NCI-H748 (cell line): ENCODE measurements around the gene CEP128.
"Not testable (repeated sequence)": the region's sequence is repeated elsewhere in the genome, so short reads cannot be mapped to it uniquely, and the experiment has no call there.

Experiments
- DNase-seq: peaks from one replicate; lab custom pipeline; 2025; ENCODE audit not compliant: unreplicated experiment; lab: John Stamatoyannopoulos, UW

Gene CEP128

DNA sequence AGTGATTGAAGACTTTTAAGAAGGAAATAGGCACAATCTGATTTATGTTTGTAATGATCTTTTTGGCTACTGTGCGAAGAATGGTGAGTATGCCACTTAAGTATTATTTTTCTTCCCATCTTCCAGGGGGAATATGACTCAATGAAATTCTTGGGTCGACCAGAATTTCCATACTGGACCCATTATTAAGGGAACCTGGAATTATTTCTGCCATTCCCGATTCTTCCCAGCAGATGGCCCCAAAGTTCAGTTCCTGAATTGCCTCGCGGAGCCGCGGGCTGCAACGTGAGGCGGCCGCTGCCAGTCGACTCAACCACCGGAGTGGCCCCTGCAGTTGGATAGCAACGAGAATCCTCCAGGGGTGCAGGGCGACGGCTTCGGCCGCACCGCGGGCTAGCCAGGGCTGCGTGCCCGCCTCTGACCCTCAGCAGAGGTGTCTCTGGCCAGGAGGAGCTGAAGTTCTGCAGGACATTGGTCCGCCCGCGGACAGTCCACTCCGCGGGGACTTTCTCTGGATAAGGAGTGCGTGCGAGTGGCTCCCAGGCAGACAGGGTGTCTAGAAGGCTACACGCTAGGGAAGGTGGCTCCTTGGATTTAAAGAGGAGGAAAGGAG, 13.3 kb upstream of the CEP128 start:
- DNase-seq: peak; percentile 88

- DNase-seq: not testable (repeated sequence)
Measured at GRCh38 chr14:80953211-80953610, 11.7 kb upstream of the CEP128 start.

DNA sequence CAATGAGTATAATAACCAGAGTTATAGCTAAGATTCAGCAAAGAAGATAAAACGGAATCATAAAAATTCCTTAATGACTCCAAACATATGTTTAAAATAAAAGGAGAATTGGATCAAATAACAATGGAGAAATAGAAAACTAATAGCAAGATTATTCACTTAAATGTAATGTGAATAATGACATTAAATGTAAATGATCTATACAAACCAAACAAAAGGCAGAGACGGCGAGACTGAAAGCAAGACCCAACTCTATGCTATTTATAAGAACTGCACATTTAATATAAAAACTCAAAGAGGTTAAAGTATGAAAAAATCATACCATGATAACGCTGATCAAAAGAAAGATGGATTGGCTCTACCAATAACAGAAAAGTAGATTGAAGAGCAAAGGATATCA, 10.0 kb upstream of the CEP128 start:
- DNase-seq: no peak

- no peak for DNase-seq
Measured at GRCh38 chr14:80948291-80948690, 6.8 kb upstream of the CEP128 start.

- DNase-seq: no peak
Measured at GRCh38 chr14:80946797-80947196, 5.3 kb upstream of the CEP128 start.

DNA sequence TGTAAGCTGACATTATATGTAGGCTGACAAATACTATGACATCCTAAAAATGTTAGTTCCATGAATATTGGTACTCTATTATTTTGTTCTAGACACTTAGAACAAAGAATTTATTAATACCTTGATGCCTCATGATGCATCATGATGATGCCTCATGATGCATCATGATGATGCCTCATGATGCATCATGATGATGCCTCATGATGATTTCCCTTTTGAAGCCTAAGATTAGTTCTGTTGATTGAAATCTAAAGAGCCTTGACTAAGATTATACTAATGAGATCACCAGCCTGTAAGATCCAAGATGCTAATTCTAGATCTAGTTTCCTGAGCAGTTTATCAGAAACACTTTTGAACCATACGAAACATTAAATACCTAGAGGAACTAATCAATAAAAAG, 4.6 kb upstream of the CEP128 start:
- no peak for DNase-seq

GRCh38 chr14:80944861-80945617, 3.5 kb upstream of the CEP128 start:
- DNase-seq: no peak

GRCh38 chr14:80942191-80942600, 658 bp upstream of the CEP128 start:
- peak; percentile 39 for DNase-seq

DNA sequence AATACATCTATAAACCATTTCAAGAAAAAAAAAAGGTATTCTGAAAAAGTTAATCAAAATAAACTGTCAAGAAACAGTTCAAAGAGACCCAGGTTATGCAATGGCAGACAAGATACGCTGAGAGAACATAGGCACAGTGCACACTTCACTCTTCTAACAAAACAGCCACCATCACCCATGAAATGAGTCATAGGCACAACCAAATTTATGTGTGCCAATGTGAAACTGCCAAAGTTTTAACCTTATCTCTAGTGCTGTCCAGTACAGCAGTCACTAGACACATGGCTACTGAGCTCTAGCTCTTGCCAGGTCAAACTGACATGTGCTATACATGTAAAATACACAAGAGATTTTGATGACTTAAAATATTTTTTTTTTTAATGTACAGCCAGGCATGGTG, 1.4 kb downstream of the CEP128 start:
- DNase-seq: no peak

DNA sequence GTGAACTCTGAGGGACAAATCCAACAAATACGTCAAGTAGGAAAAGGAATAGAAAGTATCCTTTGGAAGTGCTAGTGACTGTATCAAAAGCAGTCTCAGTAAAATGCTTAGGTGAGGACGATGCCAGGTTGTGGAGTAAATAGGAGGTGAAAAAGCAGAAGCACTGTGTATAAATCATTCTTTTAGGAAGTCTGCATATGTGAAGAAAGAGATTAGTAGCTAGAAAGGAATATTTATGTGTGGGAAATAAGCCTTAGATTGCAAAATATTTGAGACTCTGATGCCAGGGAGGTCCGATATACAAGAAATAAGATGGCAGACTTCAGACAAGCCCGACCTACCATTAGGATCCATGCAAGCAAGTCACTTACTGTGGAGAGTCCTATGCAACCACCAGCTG, 7.9 kb downstream of the CEP128 start:
- DNase-seq: no peak

DNA sequence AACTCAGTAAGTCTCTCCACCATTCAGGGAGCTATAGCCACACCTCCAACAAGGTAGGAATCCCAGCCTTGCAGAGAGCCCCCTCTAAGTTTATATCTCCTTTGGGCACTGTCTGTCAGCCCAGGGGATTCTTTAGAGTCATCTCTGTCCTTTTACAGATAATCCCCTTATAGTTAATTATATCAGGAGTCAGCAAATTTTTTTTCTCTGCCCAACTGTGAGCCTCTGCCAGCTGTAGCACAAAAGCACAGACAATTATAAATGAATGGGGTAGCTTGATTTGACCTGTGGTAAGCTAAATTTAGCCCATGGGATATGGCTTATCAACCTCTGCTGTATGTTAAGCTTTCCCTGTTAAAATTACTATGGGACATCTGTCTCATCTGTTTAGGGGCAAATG, 8.3 kb downstream of the CEP128 start:
- DNase-seq: no peak

DNA sequence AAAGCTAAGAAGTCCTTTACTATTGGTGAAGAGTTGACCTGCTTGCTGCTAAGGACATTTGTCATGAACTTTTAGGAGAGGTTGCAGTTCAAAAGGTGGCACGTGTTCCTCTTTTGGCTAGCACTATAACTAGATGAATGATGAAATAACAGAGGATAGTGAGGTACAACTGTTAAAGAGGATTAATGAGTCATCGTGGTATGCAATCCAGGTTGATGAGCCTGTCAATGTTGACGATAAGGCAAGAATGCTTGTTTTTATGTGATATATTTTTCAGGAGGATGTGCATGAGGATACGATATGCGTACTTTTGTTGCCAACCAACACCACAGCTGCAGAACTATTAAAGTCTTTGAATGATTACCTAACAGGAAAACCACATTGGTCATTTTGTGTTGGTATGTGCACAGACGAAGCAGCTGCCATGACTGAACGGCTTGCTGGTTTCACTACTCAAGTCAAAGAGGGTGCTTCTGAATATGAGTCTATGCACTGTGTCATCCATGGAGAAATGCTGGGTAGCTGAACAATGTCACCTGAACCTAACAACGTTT, 10.6 kb downstream of the CEP128 start:
- no peak for DNase-seq

DNA sequence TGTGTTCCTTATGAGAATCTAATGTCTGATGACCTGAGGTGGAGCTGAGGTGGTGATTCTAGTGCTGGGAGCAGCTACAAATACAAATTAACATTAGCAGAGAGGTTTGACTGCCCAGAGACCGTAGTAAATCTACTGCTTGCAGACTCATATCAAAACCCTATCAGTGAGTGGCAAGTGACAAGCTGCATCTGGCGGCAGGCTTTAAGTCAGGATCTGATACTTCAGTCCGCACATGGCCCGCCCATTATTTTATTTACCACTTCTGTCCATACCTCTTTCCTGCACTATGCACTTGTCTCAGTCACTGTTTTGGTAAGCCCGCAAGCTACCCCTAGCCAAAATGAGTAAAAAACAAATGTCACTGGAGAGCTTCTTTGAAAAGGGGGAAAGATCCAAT, 11.4 kb downstream of the CEP128 start:
- DNase-seq: no peak

DNA sequence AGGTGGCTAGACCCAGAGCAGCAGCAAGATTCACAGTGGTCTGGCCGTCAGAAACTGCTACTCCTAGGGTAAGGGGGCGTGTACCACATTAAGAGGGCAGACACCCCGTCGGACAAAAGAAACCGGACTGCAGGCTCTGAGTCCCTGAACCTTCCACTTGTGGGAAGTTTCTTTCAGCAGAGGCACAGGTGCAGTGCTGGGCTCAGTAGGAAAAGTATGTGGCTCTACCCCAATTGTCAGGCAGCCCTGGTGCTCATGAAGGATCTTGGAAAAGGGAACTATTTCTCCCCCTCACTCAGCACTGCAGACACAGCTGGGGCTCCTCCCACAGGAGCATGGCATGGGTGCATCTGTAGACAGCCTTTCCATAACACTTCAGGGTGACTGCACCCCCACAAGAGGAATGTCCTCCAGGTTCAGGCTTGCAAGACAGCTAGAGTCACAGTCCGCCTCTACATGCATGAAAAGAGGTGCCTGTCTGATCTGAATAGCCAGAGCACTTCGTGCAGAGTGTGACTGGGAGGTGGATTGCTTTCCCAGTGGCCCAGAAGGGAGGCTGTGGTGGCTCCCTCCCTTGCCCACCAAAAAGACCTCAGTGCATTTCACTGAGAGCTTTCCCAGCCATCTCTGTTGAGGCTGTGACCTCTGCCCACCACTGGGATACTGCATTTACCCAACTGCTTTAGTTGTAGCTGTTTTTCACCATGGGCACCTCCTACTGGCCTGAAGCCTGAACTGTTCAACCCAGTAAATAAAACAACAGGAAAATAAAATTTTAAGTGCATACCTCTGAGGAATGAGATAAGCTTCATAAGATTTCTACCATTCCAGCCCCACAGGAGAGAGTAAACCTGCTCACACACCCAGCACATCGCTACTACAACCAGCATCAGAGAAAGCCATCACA, 14.2 kb downstream of the CEP128 start:
- DNase-seq: no peak

DNA sequence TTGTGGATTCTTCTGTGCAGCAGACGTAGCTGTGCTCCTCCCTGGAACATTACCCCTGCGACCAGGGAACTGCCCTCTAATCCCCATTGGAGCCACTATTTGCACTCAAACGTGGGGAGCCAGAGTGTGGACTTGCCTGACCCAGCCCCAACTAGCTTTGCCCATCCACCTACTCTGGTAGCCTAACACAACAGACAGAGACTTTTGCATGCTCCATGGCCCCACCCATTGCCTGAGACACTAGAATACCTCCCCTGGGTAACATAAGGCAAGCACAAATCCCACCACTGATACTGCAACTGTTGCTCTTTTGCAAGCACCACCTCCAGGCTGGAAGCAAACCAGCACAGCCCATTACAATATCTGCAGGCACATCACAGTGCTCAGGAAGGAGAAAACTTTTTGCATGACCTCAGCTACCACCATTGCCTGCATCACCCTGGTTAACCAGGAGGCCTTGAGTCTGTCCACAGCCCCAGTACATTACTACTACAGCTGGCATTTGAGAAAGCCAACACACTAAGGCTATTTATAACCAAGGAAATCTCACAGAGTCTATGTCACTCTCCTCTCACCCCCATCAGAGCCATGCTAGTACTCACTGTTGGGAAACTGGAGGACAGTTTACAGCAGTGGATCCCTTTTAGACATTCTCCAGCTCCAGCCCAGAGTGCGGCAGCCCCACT, 15.0 kb downstream of the CEP128 start:
- no peak for DNase-seq

- no peak for DNase-seq
Measured at GRCh38 chr14:80924365-80925103, 17.0 kb downstream of the CEP128 start.

DNA sequence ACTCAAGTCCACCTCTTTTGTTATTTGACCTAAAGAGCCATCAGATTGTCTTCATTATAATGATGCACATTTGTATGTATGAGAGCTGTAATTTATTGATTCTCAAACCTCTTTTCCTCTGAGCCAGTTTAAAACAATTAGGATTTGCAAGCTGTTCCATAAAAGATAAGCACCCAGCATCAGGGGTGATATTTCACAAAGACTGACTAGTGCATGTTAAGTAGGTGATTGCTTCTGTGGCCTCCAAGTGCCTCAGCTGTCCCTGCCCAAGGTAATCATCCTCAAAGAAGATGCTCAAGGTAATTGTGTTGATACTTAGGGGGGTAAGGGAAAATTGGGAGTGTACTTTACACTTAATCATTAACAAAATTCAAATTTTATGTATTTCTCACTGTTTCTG, 18.2 kb downstream of the CEP128 start:
- no peak for DNase-seq

DNA sequence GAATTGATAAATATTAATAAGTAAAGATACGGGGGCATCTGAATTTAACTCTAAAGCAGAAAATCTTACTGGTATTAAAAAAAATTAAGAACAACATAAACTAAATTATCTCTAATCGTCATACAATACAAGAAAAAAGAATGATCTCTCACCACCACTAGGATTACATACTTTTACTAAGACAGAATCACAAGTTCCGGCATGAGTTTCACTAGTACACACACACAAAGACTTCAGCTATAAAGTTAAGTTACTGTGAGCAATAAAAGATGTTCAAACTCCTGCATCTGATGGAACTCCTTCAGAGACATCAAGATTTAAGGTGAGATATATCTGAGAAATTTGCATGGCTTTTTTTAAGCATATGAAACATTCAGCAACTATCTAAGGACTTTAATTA, 21.9 kb downstream of the CEP128 start:
- no peak for DNase-seq

DNA sequence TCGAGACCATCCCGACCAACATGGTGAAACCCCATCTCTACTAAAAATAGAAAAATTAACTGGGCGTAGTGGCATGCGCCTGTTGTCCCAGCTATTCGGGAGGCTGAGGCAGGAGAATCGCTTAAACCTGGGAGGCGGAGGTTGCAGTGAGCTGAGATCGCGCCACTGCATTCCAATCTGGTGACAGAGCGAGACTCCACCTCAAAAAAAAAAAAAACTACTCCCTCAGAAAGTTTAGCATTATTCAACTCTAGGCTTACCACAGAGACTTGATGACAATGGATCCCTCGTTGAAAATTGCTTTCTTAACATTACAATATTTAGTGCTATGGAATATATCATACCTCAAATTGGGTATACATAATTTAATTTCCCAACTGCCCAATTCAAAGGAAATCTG, 29.5 kb downstream of the CEP128 start:
- DNase-seq: not testable (repeated sequence)

DNA sequence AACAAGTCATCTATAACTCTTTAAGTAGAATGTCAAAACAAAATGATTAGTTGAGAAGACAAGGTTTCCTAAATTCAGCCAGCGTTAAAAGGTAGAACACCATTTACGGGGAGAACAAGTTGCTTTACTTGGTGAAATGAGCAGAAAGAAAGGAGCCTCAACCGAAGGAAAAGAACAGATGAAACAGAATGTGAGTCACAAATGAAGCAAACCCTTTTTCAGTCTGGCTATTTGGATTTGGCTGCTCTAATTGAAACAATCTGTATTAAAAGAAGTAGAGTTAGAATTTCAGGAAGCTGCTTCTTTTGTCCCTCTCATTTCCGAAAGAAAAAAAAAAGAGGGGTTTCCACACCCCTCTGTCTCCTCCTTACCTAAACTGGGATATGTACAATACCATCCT, 34.6 kb downstream of the CEP128 start:
- DNase-seq: no peak
